Heart left ventricle (tissue), 16 donors: ENCODE measurements around the gene NUP160. TPM values are rescaled to one million over a fixed set of nuclear protein-coding genes. Genes with fewer than 3 reads are reported as not detected.
"Not testable (repeated sequence)": the region's sequence is repeated elsewhere in the genome, so short reads cannot be mapped to it uniquely, and the experiment has no call there.

Experiments
- ATAC-seq, 4 donors: fragments of 200-7000 bp; cut with Tn5 transposase; one replicate each; pipeline ENCODE4 v1.9.1; 2020 to 2022; ENCODE audit warnings: moderate library complexity in 4 of 4, mild to moderate bottlenecking in 3 of 4, moderate number of reproducible peaks in 1 of 4
- DNase-seq, 5 donors: peaks; one replicate each; pipeline ENCODE4 v3.0.0-alpha.2; 2020
- H3K27ac ChIP-seq, 12 donors: fragments of 200-600 bp; sonication (generic) in 4 of 12; one replicate each; pipeline versions ENCODE4 v1.5.0 to v1.8.0; 2016 to 2022; ENCODE audit warnings: mild to moderate bottlenecking in 2 of 12
- H3K27me3 ChIP-seq, 9 donors: fragments of 200-600 bp; sonication (generic) in 2 of 9; one replicate each; pipeline versions ENCODE4 v1.5.1 to v1.8.0; 2016 to 2022; ENCODE audit warnings: mild to moderate bottlenecking in 3 of 9
- H3K36me3 ChIP-seq, 9 donors: fragments of 200-600 bp; sonication (generic) in 2 of 9; one replicate each; pipeline versions ENCODE4 v1.5.0 to v1.8.0; 2018 to 2022; ENCODE audit warnings: mild to moderate bottlenecking in 2 of 9
- H3K4me1 ChIP-seq, 12 donors: fragments of 200-600 bp; sonication (generic) in 4 of 12; one replicate each; pipeline versions ENCODE4 v1.5.0 to v1.8.0; 2016 to 2022; ENCODE audit warnings: mild to moderate bottlenecking in 3 of 12
- H3K4me3 ChIP-seq, 12 donors: fragments of 200-600 bp; sonication (generic) in 4 of 12; one replicate each; pipeline versions ENCODE4 v1.5.0 to v1.8.0; 2017 to 2022; ENCODE audit warnings: mild to moderate bottlenecking in 9 of 12, moderate library complexity in 4 of 12
- H3K9me3 ChIP-seq, 12 donors: fragments of 200-600 bp; sonication (generic) in 4 of 12; one replicate each; pipeline versions ENCODE4 v1.5.0 to v1.8.0; 2016 to 2022; ENCODE audit warnings: mild to moderate bottlenecking in 1 of 12
- CTCF ChIP-seq, 12 donors: fragments of 200-600 bp; sonication (generic) in 4 of 12; IDR thresholded peaks; one replicate each; pipeline versions ENCODE4 v1.5.0 to v1.8.0; 2018 to 2022; ENCODE audit warnings: antibody characterized with exemption in 12 of 12, mild to moderate bottlenecking in 5 of 12
- POLR2A ChIP-seq, 2 donors: fragments of 450-650 bp; IDR thresholded peaks; one replicate each; pipeline ENCODE4 v1.6.1; 2017; ENCODE audit warnings: antibody characterized with exemption in 2 of 2, mild to moderate bottlenecking in 2 of 2, moderate library complexity in 2 of 2
- WGBS, 4 donors: extraction: QIAGEN DNeasy Blood & Tissue Kit in 2 of 4; methylation state at CpG; one replicate each; pipeline versions ENCODE4 v1.1.5 to v1.1.7; 2013 to 2018; 5-methylcytosine and 5-hydroxymethylcytosine counted together
- intact Hi-C, 10 donors: fragments of 100-400 bp; cut with DNase I; formaldehyde crosslinking; loops; one replicate each; pipeline versions ENCODE4 v1.11.1 to v1.14.2; 2022
- polyA plus RNA-seq, 2 donors: library from polyadenylated mRNA; stranded (reverse); fragments of 200-250 nt; gene quantifications; one replicate each; pipeline ENCODE4 v1.2.3, GENCODE V29; 2013
- total RNA-seq, 9 donors: library from RNA; depleted of rRNA in 2 of 9; stranded (reverse); fragments of >200 nt in 2 of 9; fragmentation: NEBNext Ultra II Directional in 3 of 9; extraction: Animal tissue kit (Norgen Biotek cat#: 25700) in 3 of 9; gene quantifications; one replicate each; pipeline versions ENCODE4 v1.1.0 to v1.2.4, GENCODE V29; 2016 to 2023
- donor health status: ischemic (EF 13 %, LVEDD 7.1; RV severe dilation, severe dysfunction).
- donor health status: healthy with polysubstance abuse.
- donor health status: DM: no; HTN: yes; CAD: no.
- donor health status: DM: no; HTN: no; CAD: no.
- donor health status: ischemic (EF 25% LVEDD 6.9; RV normal size, moderate dysfunction).
- donor health status: ischemic (EF 25% LVEDD 5.7; RV mildly dilated, moderate dysfunction).
- donor health status: healthy.
- donor health status: DM: yes; HTN: yes; CAD: no.
- donor health status: ischemic (EF 35%, LVEDD 5.7; RV mildly dilated, moderate dysfunction).
- donor health status: nonischemic (EF 11% LVEDD 7.7; RV severe dilation, severe dysfunction).
- donor health status: DM: yes; HTN: yes; CAD: no.
- donor health status: PGD.
- donor health status: ischemic (EF 29% LVEDD 5.4; RV normal size, mild dysfunction).
- donor health status: nonischemic (EF 23%, LVEDD 6.1; RV moderate dilation, normal function).

NUP160 gene
- total and polyA plus RNA-seq, 11 donors: 9.4 to 19.7 (median 13.7) TPM

DNA sequence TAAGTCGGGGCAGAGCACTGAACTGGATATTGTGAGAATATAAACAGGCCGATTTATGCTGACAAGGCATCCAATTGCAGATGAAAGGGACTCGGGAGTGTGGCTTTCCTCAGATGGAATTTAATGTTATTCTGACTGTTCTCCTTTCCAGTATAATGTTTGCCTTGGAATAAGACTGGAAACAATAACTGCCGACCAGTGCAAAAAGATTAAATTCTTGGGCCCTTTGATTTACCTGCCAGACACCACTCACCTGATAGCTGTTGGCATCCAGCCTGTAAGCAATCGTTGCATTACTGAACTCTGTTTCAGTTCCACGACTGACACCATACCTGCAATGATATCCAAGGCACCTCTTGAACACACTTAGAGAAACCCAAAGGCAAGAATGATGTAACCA, 10.9 kb downstream of the NUP160 start:
- Histone ChIP-seq H3K4me1 (no peaks in the 10 kb centered on the region), H3K27me3 (no peaks in the 10 kb centered on the region), H3K9me3 (no peaks in the 10 kb centered on the region), H3K36me3 (peaks cover 2 to 100% (median 100%) of the 10 kb centered on the region in 9 donors), H3K4me3 (no peak overlapping the region), H3K27ac (no peak overlapping the region)
- no peak for DNase-seq
- WGBS, 4 donors: 78 to 85% (median 80%) methylated on average over 6 of the region's 6 CpGs
- ATAC-seq: no peak
- intact Hi-C loops: no loop called here
- no peak for TF ChIP-seq POLR2A (IDR thresholded peaks at IDR 0.05)
- TF ChIP-seq CTCF (IDR thresholded peaks at IDR 0.05): no peak

DNA sequence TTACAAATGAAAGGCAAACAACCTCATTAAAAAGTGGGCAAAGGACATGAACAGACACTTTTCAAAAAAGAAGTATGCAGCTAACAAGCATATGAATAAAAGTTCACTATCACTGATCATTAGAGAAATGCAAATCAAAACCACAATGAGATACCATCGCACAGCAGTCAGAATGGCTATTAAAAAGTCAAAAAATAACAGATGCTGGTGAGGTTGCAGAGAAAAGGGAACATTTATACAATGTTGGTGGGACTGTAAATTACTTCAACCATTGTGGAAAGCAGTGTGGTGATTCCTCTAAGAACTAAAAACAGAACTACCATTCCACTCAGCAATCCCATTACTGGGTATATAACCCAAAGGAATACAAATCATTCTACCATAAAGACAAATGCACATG, 18.1 kb downstream of the NUP160 start:
- Histone ChIP-seq H3K9me3 (peaks cover 0 to 11% (median 0%) of the 10 kb centered on the region in 12 donors), H3K36me3 (peaks cover 2 to 95% (median 82%) of the 10 kb centered on the region in 9 donors)
- H3K4me1 ChIP-seq, DNase-seq, intact Hi-C loops, H3K27ac ChIP-seq, ATAC-seq, H3K27me3 ChIP-seq, H3K4me3 ChIP-seq: not testable (repeated sequence)
- 93 to 100% (median 97%) methylated on average over 1 of the region's 1 CpG for WGBS, 4 donors

DNA sequence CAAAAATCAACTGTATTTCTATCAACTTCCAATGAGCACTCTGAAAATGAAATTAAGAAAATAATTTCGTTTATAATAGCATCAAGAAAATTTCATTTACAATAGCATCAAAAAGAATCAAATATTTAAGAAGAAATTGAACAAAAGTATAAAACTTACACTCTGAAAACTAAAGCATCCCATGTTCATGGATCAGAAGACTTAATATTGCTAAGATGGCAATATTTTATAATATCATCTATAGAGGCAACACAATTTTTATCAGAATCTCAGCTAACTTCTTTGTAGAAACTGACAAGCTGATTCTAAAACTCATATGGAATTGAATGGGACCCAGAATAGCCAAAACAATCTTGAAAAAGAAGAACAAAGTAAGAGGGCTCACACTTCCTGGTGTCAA, 19.9 kb downstream of the NUP160 start:
- ATAC-seq: no peak
- 92 to 98% (median 95%) methylated on average over 1 of the region's 1 CpG for WGBS, 4 donors

GRCh38 chr11:47822664-47823063, 25.5 kb downstream of the NUP160 start:
- 93 to 98% (median 96%) methylated on average over 6 of the region's 6 CpGs for WGBS, 4 donors
- intact Hi-C loops, H3K4me3 ChIP-seq, ATAC-seq, H3K9me3 ChIP-seq, H3K4me1 ChIP-seq, DNase-seq, H3K27me3 ChIP-seq, H3K27ac ChIP-seq: not testable (repeated sequence)
- H3K36me3 ChIP-seq: peaks cover 0 to 100% (median 87%) of the 10 kb centered on the region in 9 donors

More for the DNA sequence above, 19.9 kb downstream of the NUP160 start:
- Histone ChIP-seq H3K9me3 (peaks cover 0 to 11% (median 0%) of the 10 kb centered on the region in 12 donors), H3K4me3 (no peak overlapping the region), H3K27me3 (no peaks in the 10 kb centered on the region), H3K36me3 (peaks cover 2 to 92% (median 78%) of the 10 kb centered on the region in 9 donors), H3K27ac (no peak overlapping the region), H3K4me1 (no peaks in the 10 kb centered on the region)
- intact Hi-C loops: no loop called here
- TF ChIP-seq POLR2A (IDR thresholded peaks at IDR 0.05) (no peak), CTCF (IDR thresholded peaks at IDR 0.05) (no peak)
- DNase-seq: no peak

DNA sequence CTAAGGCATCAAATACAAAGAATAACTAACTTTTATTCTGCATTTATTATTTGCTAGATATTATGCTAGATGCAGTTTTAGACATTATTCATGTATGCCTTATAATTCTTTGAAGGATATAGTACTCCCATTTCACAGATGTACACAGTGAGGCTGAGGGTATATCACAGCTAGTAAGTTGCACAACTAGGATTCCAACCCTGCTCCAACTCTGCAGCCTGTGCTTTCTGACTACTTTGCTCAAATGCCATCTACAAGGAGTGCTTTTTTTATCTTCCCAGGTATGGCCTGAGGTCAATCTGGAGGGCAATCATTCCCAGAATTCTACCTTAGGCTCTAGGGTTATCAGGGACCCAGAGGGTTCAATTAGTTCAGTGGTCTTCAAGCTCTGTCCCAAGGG, 28.4 kb downstream of the NUP160 start:
- intact Hi-C loops: loop anchor here in 2 of 10 donors (10.0 kb wide), 2 partner anchors 85 to 95 kb away; no protein-coding TSS in a partner anchor
- no peak for DNase-seq
- H3K27ac ChIP-seq: no peak overlapping the region
- peaks cover 0 to 100% (median 91%) of the 10 kb centered on the region in 9 donors for H3K36me3 ChIP-seq
- no peaks in the 10 kb centered on the region for H3K4me1 ChIP-seq
- H3K9me3 ChIP-seq: no peaks in the 10 kb centered on the region
- no peaks in the 10 kb centered on the region for H3K27me3 ChIP-seq
- no peak for ATAC-seq
- H3K4me3 ChIP-seq: no peak overlapping the region
- TF ChIP-seq CTCF (IDR thresholded peaks at IDR 0.05) (no peak), POLR2A (IDR thresholded peaks at IDR 0.05) (no peak)
